Kidney (tissue), 14 donors: ENCODE data around the gene DNAJC1. TPM values are rescaled to one million over a fixed set of nuclear protein-coding genes. Genes with fewer than 3 reads are reported as not detected.
A peak's percentile ranks its signal among the peaks of the same experiment; 100 is the strongest.

Experiments used
- DNase-seq, 5 donors: peaks; one replicate each; pipeline ENCODE4 v3.0.0-alpha.2; 2013 to 2020
- FAIRE-seq: peaks from 2 replicates; lab custom pipeline; 2012; peaks lifted over from hg19 to GRCh38; lab: Jason Lieb, UNC
- H3K27ac ChIP-seq, 2 donors: one replicate each; pipeline ENCODE4 v1.7.0; 2013; ENCODE audit warnings: low read depth in 2 of 2, low read length in 2 of 2, inconsistent platforms in 1 of 2
- H3K27me3 ChIP-seq: one replicate; pipeline ENCODE4 v1.7.1; 2013; ENCODE audit warnings: low read length, inconsistent platforms; ENCODE audit not compliant: control insufficient read depth, insufficient read depth
- H3K36me3 ChIP-seq, 3 donors: one replicate each; pipeline versions ENCODE4 v1.7.0 to v1.7.1; 2013; ENCODE audit warnings: low read length in 3 of 3, control low read depth in 1 of 3, inconsistent platforms in 1 of 3; ENCODE audit not compliant: insufficient read depth in 3 of 3, control insufficient read depth in 2 of 3
- H3K4me1 ChIP-seq, 3 donors: one replicate each; pipeline versions ENCODE4 v1.7.0 to v1.7.1; 2013; ENCODE audit warnings: low read length in 3 of 3, inconsistent platforms in 1 of 3, low read depth in 1 of 3; ENCODE audit not compliant: control insufficient read depth in 2 of 3, insufficient read depth in 2 of 3
- H3K4me3 ChIP-seq, 3 donors: one replicate each; pipeline versions ENCODE4 v1.7.0 to v1.8.1; 2013; ENCODE audit warnings: low read length in 3 of 3, control low read depth in 1 of 3, inconsistent platforms in 1 of 3
- H3K9ac ChIP-seq, 3 donors: one replicate each; pipeline versions ENCODE4 v1.7.0 to v1.7.1; 2013; ENCODE audit warnings: low read length in 3 of 3, control low read depth in 1 of 3, inconsistent platforms in 1 of 3
- H3K9me3 ChIP-seq, 3 donors: one replicate each; pipeline versions ENCODE4 v1.7.0 to v1.7.1; 2013; ENCODE audit warnings: low read length in 3 of 3, control low read depth in 1 of 3, inconsistent platforms in 1 of 3; ENCODE audit not compliant: control insufficient read depth in 2 of 3, insufficient read depth in 1 of 3
- intact Hi-C: fragments of 100-400 bp; cut with DNase I; formaldehyde crosslinking; loops from one replicate; pipeline ENCODE4 v1.11.1; 2022
- polyA plus RNA-seq: library from polyadenylated mRNA; stranded (reverse); fragments of 350-450 nt; fragmentation: Illumina TruSeq; extraction: RNeasy Lipid Tissue Mini Kit (QIAGEN cat#74804); gene quantifications from one replicate; pipeline ENCODE4 v1.2.3, GENCODE V29; 2014; ENCODE audit warnings: low read depth, low replicate concordance; ENCODE audit not compliant: insufficient read depth
- total RNA-seq: library from RNA; stranded (reverse); fragmentation: NEBNext Ultra II Directional; extraction: Animal tissue kit (Norgen Biotek cat#: 25700); gene quantifications from one replicate; pipeline ENCODE4 v1.2.1, GENCODE V29; 2021
- TF ChIP-seq, protein P1 (sequence below): IDR thresholded peaks from 3 replicates; pipeline ENCODE4 v1.5.1; 2012; ENCODE audit warnings: mild to moderate bottlenecking, moderate library complexity, borderline replicate concordance; ENCODE audit not compliant: insufficient read depth; ENCODE audit errors: extremely low read depth
- donor health status: control.
- donor health status: control.
- donor health status: control.
- donor health status: control.
- donor health status: control.
- donor health status: DM: yes; HTN: yes; CAD: no.
- donor health status: Normal renal cell carcinoma (clear cell type).

The DNAJC1 gene
- total and polyA plus RNA-seq, 2 donors from 2014 or later, result 33.4 to 34.8 TPM

- H3K9ac ChIP-seq, result no peak overlapping the region
- H3K27me3 ChIP-seq, result no peaks in the 10 kb centered on the region
- peaks cover 0 to 15% (median 5%) of the 10 kb centered on the region in 3 donors for H3K36me3 ChIP-seq
- DNase-seq (peak in 1 of 5 donors; percentile 38), FAIRE-seq (no peak)
- no peak overlapping the region for H3K4me3 ChIP-seq
- no peaks in the 10 kb centered on the region for H3K9me3 ChIP-seq
- no peak overlapping the region for H3K27ac ChIP-seq
- intact Hi-C loops, result no loop called here
- TF ChIP-seq, protein P1, sequence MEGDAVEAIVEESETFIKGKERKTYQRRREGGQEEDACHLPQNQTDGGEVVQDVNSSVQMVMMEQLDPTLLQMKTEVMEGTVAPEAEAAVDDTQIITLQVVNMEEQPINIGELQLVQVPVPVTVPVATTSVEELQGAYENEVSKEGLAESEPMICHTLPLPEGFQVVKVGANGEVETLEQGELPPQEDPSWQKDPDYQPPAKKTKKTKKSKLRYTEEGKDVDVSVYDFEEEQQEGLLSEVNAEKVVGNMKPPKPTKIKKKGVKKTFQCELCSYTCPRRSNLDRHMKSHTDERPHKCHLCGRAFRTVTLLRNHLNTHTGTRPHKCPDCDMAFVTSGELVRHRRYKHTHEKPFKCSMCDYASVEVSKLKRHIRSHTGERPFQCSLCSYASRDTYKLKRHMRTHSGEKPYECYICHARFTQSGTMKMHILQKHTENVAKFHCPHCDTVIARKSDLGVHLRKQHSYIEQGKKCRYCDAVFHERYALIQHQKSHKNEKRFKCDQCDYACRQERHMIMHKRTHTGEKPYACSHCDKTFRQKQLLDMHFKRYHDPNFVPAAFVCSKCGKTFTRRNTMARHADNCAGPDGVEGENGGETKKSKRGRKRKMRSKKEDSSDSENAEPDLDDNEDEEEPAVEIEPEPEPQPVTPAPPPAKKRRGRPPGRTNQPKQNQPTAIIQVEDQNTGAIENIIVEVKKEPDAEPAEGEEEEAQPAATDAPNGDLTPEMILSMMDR, result no peak
- no peaks in the 10 kb centered on the region for H3K4me1 ChIP-seq
Measured at GRCh38 chr10:21758696-21759095, 244.8 kb downstream of the DNAJC1 start.

GRCh38 chr10:21758239-21758638 is 245.3 kb downstream of the DNAJC1 start:
- Histone ChIP-seq H3K4me3 (no peak overlapping the region), H3K27ac (no peak overlapping the region), H3K36me3 (peaks cover 0 to 15% (median 5%) of the 10 kb centered on the region in 3 donors), H3K27me3 (no peaks in the 10 kb centered on the region), H3K4me1 (no peaks in the 10 kb centered on the region), H3K9ac (no peak overlapping the region), H3K9me3 (no peaks in the 10 kb centered on the region)
- DNase-seq (no peak), FAIRE-seq (no peak)
- intact Hi-C loops, result no loop called here
- TF ChIP-seq, protein P1, result no peak

DNA sequence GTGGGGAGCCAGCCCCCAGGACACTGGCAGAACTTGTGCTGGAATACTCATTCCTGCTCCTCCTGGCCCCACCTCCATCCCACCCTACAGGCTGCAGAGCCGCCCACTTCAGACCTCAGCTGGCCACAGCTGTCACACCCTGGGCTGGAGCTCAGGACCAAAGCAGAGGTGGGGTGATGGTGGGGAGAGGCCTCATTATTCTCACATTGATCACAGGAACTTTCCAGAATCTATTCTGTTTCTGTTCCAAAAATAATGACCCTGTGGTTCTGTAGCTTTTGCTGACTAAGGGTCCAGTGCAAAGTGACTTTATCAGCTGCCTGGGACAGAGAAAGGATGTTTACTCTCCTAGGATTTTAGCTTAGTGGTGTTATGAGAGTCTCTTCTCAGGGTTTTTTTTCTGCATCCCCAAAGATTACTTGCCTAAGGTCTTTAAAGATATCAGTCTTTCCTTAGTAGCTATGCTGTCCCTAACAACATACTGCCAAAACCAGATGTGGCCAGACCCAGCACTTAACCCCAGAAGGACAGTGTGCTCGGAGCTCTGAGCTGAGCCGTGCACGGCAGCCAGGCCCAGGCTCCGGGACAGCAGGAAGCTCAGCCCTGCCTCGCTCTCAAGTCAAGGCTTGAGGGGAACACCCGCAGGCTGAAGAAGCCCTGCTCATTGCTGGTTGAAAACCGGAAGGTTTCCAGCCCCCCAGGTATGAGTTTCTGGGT is 246.2 kb downstream of the DNAJC1 start:
- FAIRE-seq, result no peak

More for the DNA sequence above, 246.2 kb downstream of the DNAJC1 start:
- TF ChIP-seq, protein P1, result no peak
- intact Hi-C loops, result no loop called here
- no peak overlapping the region for H3K27ac ChIP-seq
- H3K36me3 ChIP-seq, result peaks cover 0 to 15% (median 5%) of the 10 kb centered on the region in 3 donors
- no peaks in the 10 kb centered on the region for H3K27me3 ChIP-seq
- no peaks in the 10 kb centered on the region for H3K9me3 ChIP-seq
- H3K4me3 ChIP-seq, result no peak overlapping the region
- DNase-seq, result peak in 1 of 5 donors; percentile 48
- H3K4me1 ChIP-seq, result no peaks in the 10 kb centered on the region
- H3K9ac ChIP-seq, result no peak overlapping the region
